GM23248 (cell line): ENCODE measurements around the gene NASP. TPM values are rescaled to one million over a fixed set of nuclear protein-coding genes. Genes with fewer than 3 reads are reported as not detected.

Experiments
- DNase-seq: peaks from one replicate; pipeline ENCODE4 v3.0.0-alpha.2; 2015
- H2AFZ ChIP-seq: fragments of 200-600 bp; sonication (generic); 2 replicates; pipeline ENCODE4 v1.6.1; 2016; ENCODE audit warnings: antibody characterized with exemption
- H3F3A ChIP-seq: fragments of 200-600 bp; sonication (generic); 2 replicates; pipeline ENCODE4 v1.6.1; 2016; ENCODE audit warnings: mild to moderate bottlenecking, antibody characterized with exemption, mixed run types; ENCODE audit not compliant: insufficient read depth
- H3K27ac ChIP-seq: fragments of 200-600 bp; sonication (generic); 2 replicates; pipeline ENCODE4 v1.5.1; 2016; ENCODE audit warnings: mild to moderate bottlenecking
- H3K27me3 ChIP-seq: fragments of 200-600 bp; sonication (generic); replicated peaks from 2 replicates; pipeline ENCODE4 v1.6.1; 2016; ENCODE audit warnings: mild to moderate bottlenecking; ENCODE audit not compliant: insufficient read depth
- H3K36me3 ChIP-seq: fragments of 200-600 bp; sonication (generic); 2 replicates; pipeline ENCODE4 v1.6.1; 2016; ENCODE audit warnings: low read depth, mild to moderate bottlenecking
- H3K4me1 ChIP-seq: fragments of 200-600 bp; sonication (generic); 2 replicates; pipeline ENCODE4 v1.6.1; 2016; ENCODE audit warnings: mild to moderate bottlenecking; ENCODE audit not compliant: insufficient read depth
- H3K4me2 ChIP-seq: fragments of 200-600 bp; sonication (generic); one replicate; pipeline ENCODE4 v1.6.1; 2016; ENCODE audit warnings: mild to moderate bottlenecking; ENCODE audit not compliant: unreplicated experiment
- H3K4me3 ChIP-seq: fragments of 200-600 bp; sonication (generic); 2 replicates; pipeline ENCODE4 v1.5.1; 2016; ENCODE audit warnings: mild to moderate bottlenecking
- H3K79me2 ChIP-seq: fragments of 200-600 bp; sonication (generic); 2 replicates; pipeline ENCODE4 v1.6.1; 2016; ENCODE audit warnings: mild to moderate bottlenecking; ENCODE audit not compliant: insufficient read depth
- H3K9ac ChIP-seq: fragments of 200-600 bp; sonication (generic); 2 replicates; pipeline ENCODE4 v1.6.1; 2016; ENCODE audit warnings: mild to moderate bottlenecking
- H3K9me2 ChIP-seq: fragments of 200-600 bp; sonication (generic); 2 replicates; pipeline ENCODE4 v1.6.1; 2016; ENCODE audit warnings: mixed run types, mild to moderate bottlenecking, moderate library complexity; ENCODE audit not compliant: insufficient read depth
- H3K9me3 ChIP-seq: fragments of 200-600 bp; sonication (generic); one replicate; pipeline ENCODE4 v1.6.1; 2017; ENCODE audit warnings: low read depth
- H4K20me1 ChIP-seq: fragments of 200-600 bp; sonication (generic); 2 replicates; pipeline ENCODE4 v1.6.0; 2016; ENCODE audit not compliant: insufficient read depth
- EZH2 ChIP-seq: fragments of 200-600 bp; sonication (generic); IDR thresholded peaks from 2 replicates; pipeline ENCODE4 v1.6.1; 2018; ENCODE audit warnings: antibody characterized with exemption, mild to moderate bottlenecking; ENCODE audit not compliant: insufficient read depth, poor library complexity, severe bottlenecking
- EZH2phosphoT487 ChIP-seq: fragments of 200-600 bp; sonication (generic); IDR thresholded peaks from 2 replicates; pipeline ENCODE4 v1.6.1; 2018; ENCODE audit warnings: antibody characterized with exemption, moderate library complexity, mild to moderate bottlenecking, low read depth; ENCODE audit not compliant: insufficient read depth
- WGBS, 2 experiments: methylation state at CpG; one replicate each; pipeline ENCODE4 v1.1.6; 2015 to 2017; ENCODE audit warnings: low lambda C conversion rate in 2 of 2, low coverage in 1 of 2; ENCODE audit errors: missing lambda C conversion rate in 2 of 2; 5-methylcytosine and 5-hydroxymethylcytosine counted together
- in situ Hi-C: fragments of 300-500 bp; cut with MboI; formaldehyde crosslinking; loops from 2 replicates; pipeline ENCODE4 v1.15.0; 2020
- polyA plus RNA-seq: library from polyadenylated mRNA; unstranded; fragments of >200 nt; fragmentation: Nextera tagmentation; extraction: Ambion mirVana; gene quantifications from 2 replicates; pipeline ENCODE4 v1.2.1, GENCODE V29; 2016
- small RNA-seq: library from RNA; depleted of rRNA; stranded (forward); fragments of <200 nt; gene quantifications from one replicate; pipeline ENCODE3, GENCODE V24; 2014; ENCODE audit warnings: low read depth, low replicate concordance
- total RNA-seq: library from RNA; depleted of rRNA; stranded (reverse); fragments of >200 nt; shearing (Covaris generic); gene quantifications from 2 replicates; pipeline ENCODE4 v1.2.3, GENCODE V29; 2014; rRNA removed

The NASP gene
- total and polyA plus RNA-seq, 2 experiments from 2014 or later: 30.3 to 39.1 TPM

DNA sequence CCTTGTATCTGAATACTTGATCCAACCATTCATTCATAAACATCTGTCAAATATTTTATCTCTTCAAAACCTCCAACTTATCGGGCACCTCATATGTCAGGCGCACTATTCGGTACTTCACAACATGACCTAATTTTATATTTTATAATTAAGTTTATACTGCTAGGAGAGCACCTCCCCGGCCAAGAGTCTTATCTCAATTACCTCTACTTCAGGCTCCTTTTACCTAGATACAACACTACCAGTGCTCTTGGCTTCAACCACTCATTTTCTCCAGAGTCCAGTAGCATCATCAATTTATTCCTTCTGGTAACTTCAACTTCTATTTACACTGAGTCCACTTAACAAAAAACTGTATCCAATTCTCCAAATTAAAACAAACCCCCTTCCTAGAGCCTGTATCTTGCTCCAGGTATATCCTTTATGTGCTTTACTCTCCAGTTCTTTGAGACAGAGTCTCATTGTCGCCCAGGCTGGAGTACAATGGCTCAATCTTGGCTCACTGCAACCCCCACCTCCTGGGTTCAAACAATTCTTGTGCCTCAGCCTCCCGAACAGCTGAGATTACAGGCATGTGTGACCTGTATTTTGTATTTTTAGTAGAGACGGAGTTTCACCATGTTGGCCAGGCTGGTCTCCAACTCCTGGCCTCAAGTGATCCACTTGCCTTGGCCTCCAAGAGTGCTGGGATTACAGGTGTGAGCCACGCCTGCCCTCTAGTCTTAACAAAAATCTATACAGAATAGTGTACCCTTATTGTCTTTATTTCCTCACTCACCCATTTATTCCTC lies 83.7 kb downstream of the NASP start:
- Histone ChIP-seq H3K27ac (no peak overlapping the region), H3K27me3 (no peaks in the 10 kb centered on the region), H3F3A (peaks cover 24% of the 10 kb centered on the region), H3K79me2 (peaks cover 100% of the 10 kb centered on the region), H3K36me3 (no peaks in the 10 kb centered on the region), H2AFZ (no peak overlapping the region), H3K9me3 (no peaks in the 10 kb centered on the region), H4K20me1 (peaks cover 27% of the 10 kb centered on the region; the same call in 1 of the 2 replicates), H3K4me1 (peaks cover 25% of the 10 kb centered on the region), H3K9me2 (no peaks in the 10 kb centered on the region), H3K4me3 (no peak overlapping the region), H3K9ac (no peak overlapping the region), H3K4me2 (no peak overlapping the region)
- 90 to 94% methylated on average over 8 of the region's 8 CpGs for WGBS, 2 experiments
- no peak for DNase-seq
- in situ Hi-C loops: no loop called here
- TF ChIP-seq EZH2phosphoT487 (no peak), EZH2 (no peak)

Small RNAs within 50 kb of the gene (small RNA-seq; reads per million reads assigned to genes)
- gene AL355480.1 (not detected), gene AL355480.2 (not detected), gene AL355480.3 (not detected), gene AL355480.4 (not detected)

Other genes with a start within 250 kb of the NASP start
- 10.4 and 15.3 TPM in 2 replicates for gene TOE1, start 243.9 kb upstream of the NASP start, total RNA-seq
- gene TOE1, start 243.9 kb upstream of the NASP start, polyA plus RNA-seq: 8.2 and 8.4 TPM in 2 replicates
- 14.5 and 15.0 TPM in 2 replicates for gene MUTYH, start 243.6 kb upstream of the NASP start, total RNA-seq
- gene MUTYH, start 243.6 kb upstream of the NASP start, polyA plus RNA-seq: 10.0 and 10.6 TPM in 2 replicates
- gene TESK2, start 92.9 kb upstream of the NASP start, total RNA-seq: 1.1 and 1.3 TPM in 2 replicates
- gene TESK2, start 92.9 kb upstream of the NASP start, polyA plus RNA-seq: 1.5 and 1.8 TPM in 2 replicates
- 0.76 and 1.4 TPM in 2 replicates for gene CCDC163, start 84.0 kb upstream of the NASP start, total RNA-seq
- gene CCDC163, start 84.0 kb upstream of the NASP start, polyA plus RNA-seq: 1.8 TPM in 2 replicates
- gene MMACHC, start 83.7 kb upstream of the NASP start, total RNA-seq: 2.8 and 12.9 TPM in 2 replicates
- gene MMACHC, start 83.7 kb upstream of the NASP start, polyA plus RNA-seq: 4.4 and 4.5 TPM in 2 replicates
- 462 and 474 TPM in 2 replicates for gene PRDX1, start 62.2 kb upstream of the NASP start, total RNA-seq
- 759 and 775 TPM in 2 replicates for gene PRDX1, start 62.2 kb upstream of the NASP start, polyA plus RNA-seq
- 76.3 and 86.9 TPM in 2 replicates for gene AKR1A1, start 33.2 kb upstream of the NASP start, total RNA-seq
- gene AKR1A1, start 33.2 kb upstream of the NASP start, polyA plus RNA-seq: 106 and 108 TPM in 2 replicates
- gene CCDC17, start 40.0 kb downstream of the NASP start, total RNA-seq: 0.76 and 1.4 TPM in 2 replicates
- gene CCDC17, start 40.0 kb downstream of the NASP start, polyA plus RNA-seq: 0.25 TPM in 1 of 2 replicates, not detected in the other
- gene GPBP1L1, start 102.5 kb downstream of the NASP start, total RNA-seq: 85.6 and 125 TPM in 2 replicates
- 60.9 and 69.3 TPM in 2 replicates for gene GPBP1L1, start 102.5 kb downstream of the NASP start, polyA plus RNA-seq
- 7.8 and 30.3 TPM in 2 replicates for gene TMEM69, start 104.1 kb downstream of the NASP start, total RNA-seq
- gene TMEM69, start 104.1 kb downstream of the NASP start, polyA plus RNA-seq: 34.1 and 35.2 TPM in 2 replicates
- gene IPP, start 166.6 kb downstream of the NASP start, total RNA-seq: 12.4 and 17.0 TPM in 2 replicates
- 19.3 and 20.6 TPM in 2 replicates for gene IPP, start 166.6 kb downstream of the NASP start, polyA plus RNA-seq
- 19.1 TPM in 2 replicates for gene MAST2, start 219.6 kb downstream of the NASP start, total RNA-seq
- gene MAST2, start 219.6 kb downstream of the NASP start, polyA plus RNA-seq: 13.6 and 14.2 TPM in 2 replicates